HCT116 (cell line): ENCODE results near the gene FLNC. TPM values are rescaled to one million over a fixed set of nuclear protein-coding genes. Genes with fewer than 3 reads are reported as not detected.

Experiments
- ATAC-seq: fragments of 200-7000 bp; cut with Tn5 transposase; 2 replicates; pipeline ENCODE4 v1.9.1; 2020; ENCODE audit warnings: mild to moderate bottlenecking, moderate library complexity
- BruUV-seq: library from RNA; stranded (reverse); fragments of 400-500 nt; replicated peaks from 2 replicates; lab custom pipeline; 2021; lab: Mats Ljungman, UMichigan
- CTCF ChIA-PET: fragments of 300-600 bp; sonication (Branson Sonifier 250); formaldehyde crosslinking; loops from one replicate; lab custom pipeline; 2021; ENCODE audit warnings: antibody characterized with exemption; lab: Charles Lee
- POLR2A ChIA-PET: fragments of 300-600, 350-600 bp; sonication (Branson Sonifier 250); formaldehyde crosslinking; loops from one replicate; lab custom pipeline; 2021; ENCODE audit warnings: antibody characterized with exemption; lab: Charles Lee
- RAD21 ChIA-PET, 2 experiments: fragments of 300-600 bp; sonication (Branson Sonifier 250); formaldehyde crosslinking; loops; one replicate each; lab custom pipeline; 2023; ENCODE audit warnings: low total read pairs in 2 of 2; ENCODE audit not compliant: uncharacterized antibody in 2 of 2, unreplicated experiment in 2 of 2, low non-redundant PET in 1 of 2; lab: Charles Lee
- DNase-seq: peaks from one replicate; pipeline ENCODE4 v3.0.0-alpha.2; 2010; ENCODE audit warnings: low read depth, low spot score
- H2AFZ ChIP-seq: fragments of 200-600 bp; shearing (Covaris generic), sonication (generic); 2 replicates; pipeline ENCODE4 v1.6.1; 2017; ENCODE audit warnings: low read depth, mixed run types, mixed read lengths, antibody characterized with exemption, low read length; ENCODE audit not compliant: poor library complexity, severe bottlenecking
- H3K27ac ChIP-seq: 2 replicates; pipeline ENCODE4 v1.5.1; 2012; ENCODE audit warnings: low read depth, low read length
- H3K27me3 ChIP-seq: fragments of 200-600 bp; sonication (generic); 2 replicates; pipeline ENCODE4 v1.6.1; 2016; ENCODE audit warnings: mixed run types, low read length, mixed read lengths; ENCODE audit not compliant: insufficient read depth
- H3K36me3 ChIP-seq, 2 experiments: fragments of 200-500 bp in 1 of 2; fragments of 200-600 bp in 1 of 2; sonication (Bioruptor generic) in 1 of 2; sonication (generic) in 1 of 2; 2 replicates each; pipeline versions ENCODE4 v1.5.1 to v1.6.1; 2014 to 2016; ENCODE audit warnings: low read length in 2 of 2, inconsistent platforms in 1 of 2, mixed read lengths in 1 of 2, mixed run types in 1 of 2; ENCODE audit not compliant: insufficient read depth in 2 of 2, control insufficient read depth in 1 of 2
- H3K4me1 ChIP-seq, 2 experiments: fragments of 200-600 bp in 1 of 2; sonication (generic) in 1 of 2; 2 replicates each; pipeline versions ENCODE4 v1.5.1 to v1.6.1; 2012 to 2017; ENCODE audit warnings: low read length in 2 of 2, inconsistent platforms in 1 of 2, mild to moderate bottlenecking in 1 of 2, mixed read lengths in 1 of 2, mixed run types in 1 of 2, moderate library complexity in 1 of 2; ENCODE audit not compliant: insufficient read depth in 2 of 2, control insufficient read depth in 1 of 2
- H3K4me2 ChIP-seq: fragments of 200-600 bp; sonication (generic); 2 replicates; pipeline ENCODE4 v1.6.1; 2017; ENCODE audit warnings: mixed run types, low read length, mixed read lengths
- H3K4me3 ChIP-seq, 2 experiments: fragments of 200-600 bp in 1 of 2; sonication (generic) in 1 of 2; replicated peaks in 1 of 2; 2 replicates each; pipeline ENCODE4 v1.5.1; 2011 to 2016; ENCODE audit warnings: low read length in 2 of 2, control low read depth in 1 of 2, low read depth in 1 of 2, mild to moderate bottlenecking in 1 of 2, mixed read lengths in 1 of 2, mixed run types in 1 of 2
- H3K79me2 ChIP-seq: fragments of 200-600 bp; sonication (generic); 2 replicates; pipeline ENCODE4 v1.6.1; 2017; ENCODE audit warnings: mild to moderate bottlenecking, mixed run types, low read length, moderate library complexity, mixed read lengths; ENCODE audit not compliant: insufficient read depth
- H3K9ac ChIP-seq: fragments of 200-600 bp; sonication (generic); 2 replicates; pipeline ENCODE4 v1.6.1; 2016; ENCODE audit warnings: low read length, mixed read lengths
- H3K9me2 ChIP-seq: fragments of 200-600 bp; sonication (generic), shearing (Covaris generic); 2 replicates; pipeline ENCODE4 v1.6.1; 2017; ENCODE audit warnings: mixed run types, mild to moderate bottlenecking, moderate library complexity; ENCODE audit not compliant: insufficient read depth
- H3K9me3 ChIP-seq, 2 experiments: fragments of 200-500 bp in 1 of 2; fragments of 200-600 bp in 1 of 2; sonication (Bioruptor generic) in 1 of 2; sonication (generic) in 1 of 2; 2 replicates each; pipeline ENCODE4 v1.6.1; 2014 to 2017; ENCODE audit warnings: low read length in 2 of 2, mixed read lengths in 2 of 2, inconsistent platforms in 1 of 2, low read depth in 1 of 2, mild to moderate bottlenecking in 1 of 2, mixed run types in 1 of 2, moderate library complexity in 1 of 2; ENCODE audit not compliant: control insufficient read depth in 1 of 2, insufficient read depth in 1 of 2
- H4K20me1 ChIP-seq: fragments of 200-600 bp; sonication (generic), shearing (Covaris generic); 2 replicates; pipeline ENCODE4 v1.6.1; 2017; ENCODE audit warnings: mixed run types, mild to moderate bottlenecking, moderate library complexity; ENCODE audit not compliant: insufficient read depth
- CBX3 ChIP-seq: IDR thresholded peaks from 2 replicates; pipeline ENCODE4 v1.6.1; 2012; ENCODE audit warnings: low read depth
- CEBPB ChIP-seq: IDR thresholded peaks from 2 replicates; pipeline ENCODE4 v1.6.1; 2012; ENCODE audit warnings: low read depth
- CTCF ChIP-seq, 3 experiments: fragments of 200-600 bp in 1 of 3; sonication (generic) in 1 of 3; IDR thresholded peaks in 2 of 3; conservative IDR thresholded peaks in 1 of 3; 2 replicates each; pipeline ENCODE4 v1.5.1; 2012 to 2017; ENCODE audit warnings: low read depth in 2 of 3, low read length in 2 of 3, antibody characterized with exemption in 1 of 3, borderline replicate concordance in 1 of 3, control low read depth in 1 of 3, mild to moderate bottlenecking in 1 of 3, mixed read lengths in 1 of 3, mixed run types in 1 of 3, moderate library complexity in 1 of 3; ENCODE audit not compliant: insufficient read depth in 1 of 3
- EGR1 ChIP-seq: IDR thresholded peaks from 2 replicates; pipeline ENCODE4 v1.6.1; 2012; ENCODE audit warnings: low read depth
- ELF1 ChIP-seq: IDR thresholded peaks from 2 replicates; pipeline ENCODE4 v1.6.1; 2012; ENCODE audit warnings: low read depth, borderline replicate concordance
- EZH2 ChIP-seq: fragments of 200-600 bp; sonication (generic); IDR thresholded peaks from 2 replicates; pipeline ENCODE4 v1.6.1; 2017; ENCODE audit warnings: antibody characterized with exemption, mixed run types
- EZH2phosphoT487 ChIP-seq: fragments of 200-600 bp; IDR thresholded peaks from 2 replicates; pipeline ENCODE4 v1.6.1; 2018; ENCODE audit warnings: antibody characterized with exemption, borderline replicate concordance
- JUND ChIP-seq: IDR thresholded peaks from 2 replicates; pipeline ENCODE4 v1.6.1; 2012
- MAX ChIP-seq: IDR thresholded peaks from 2 replicates; pipeline ENCODE4 v1.6.1; 2012
- POLR2A ChIP-seq: IDR thresholded peaks from 2 replicates; pipeline ENCODE4 v1.7.0; 2011; ENCODE audit warnings: borderline replicate concordance; ENCODE audit not compliant: insufficient read depth, insufficient read length; ENCODE audit errors: extremely low read depth
- POLR2AphosphoS5 ChIP-seq: IDR thresholded peaks from 2 replicates; pipeline ENCODE4 v1.6.1; 2011; ENCODE audit warnings: mild to moderate bottlenecking, low read depth, low read length, moderate library complexity
- REST ChIP-seq: IDR thresholded peaks from 2 replicates; pipeline ENCODE4 v1.6.1; 2012; ENCODE audit warnings: low read depth
- SP1 ChIP-seq: IDR thresholded peaks from 2 replicates; pipeline ENCODE4 v1.6.1; 2012; ENCODE audit warnings: low read depth
- TCF7L2 ChIP-seq: IDR thresholded peaks from 2 replicates; pipeline ENCODE4 v1.7.0; 2011; ENCODE audit warnings: borderline replicate concordance, inconsistent platforms; ENCODE audit not compliant: insufficient read depth, insufficient read length; ENCODE audit errors: extremely low read depth
- YY1 ChIP-seq: IDR thresholded peaks from 2 replicates; pipeline ENCODE4 v1.6.1; 2011; ENCODE audit warnings: low read length, low read depth, moderate library complexity, mild to moderate bottlenecking; ENCODE audit not compliant: insufficient replicate concordance; ENCODE audit errors: extremely low read depth
- ZBTB33 ChIP-seq: IDR thresholded peaks from 2 replicates; pipeline ENCODE4 v1.6.1; 2011; ENCODE audit warnings: mild to moderate bottlenecking, low read length, moderate library complexity; ENCODE audit not compliant: insufficient replicate concordance; ENCODE audit errors: extremely low read depth
- ZFX ChIP-seq: fragments of 450-650 bp; IDR thresholded peaks from 2 replicates; pipeline ENCODE4 v1.6.1; 2017
- ZNF274 ChIP-seq: fragments of 200-500 bp; sonication (Bioruptor generic); IDR thresholded peaks from 2 replicates; pipeline ENCODE4 v1.6.1; 2014; ENCODE audit warnings: mild to moderate bottlenecking, low read depth, low read length, inconsistent platforms
- intact Hi-C: fragments of 100-400 bp; cut with micrococcal nuclease; formaldehyde crosslinking; loops from 2 replicates; pipeline ENCODE4 v1.10.0; 2022
- total RNA-seq: library from RNA; stranded (reverse); gene quantifications from one replicate; pipeline ENCODE4 v1.2.1, GENCODE V29; 2021; ENCODE audit not compliant: unreplicated experiment

FLNC gene
- total RNA-seq, 1 experiment from 2014 or later, result 42.8 TPM

- H3K36me3 ChIP-seq, result no peaks in the 10 kb centered on the region
- RAD21 ChIA-PET, result no interaction called here
- no peak overlapping the region for H3K4me3 ChIP-seq
- H3K79me2 ChIP-seq, result peaks cover 7% of the 10 kb centered on the region
- H3K27me3 ChIP-seq, result no peaks in the 10 kb centered on the region
- H3K4me1 ChIP-seq, result peaks cover under 1 to 7% of the 10 kb centered on the region in 2 experiments; a peak in 3 of 4 replicates
- BruUV-seq, result no TSS peak
- no peaks in the 10 kb centered on the region for H4K20me1 ChIP-seq
- H3K9ac ChIP-seq, result no peak overlapping the region
- no peak overlapping the region for H2AFZ ChIP-seq
- CTCF ChIA-PET, result interaction anchor here (3.2 kb wide), 1 partner anchor 25 kb away, joined by 9 read pairs; no protein-coding TSS in a partner anchor
- POLR2A ChIA-PET, result no interaction called here
- H3K27ac ChIP-seq, result no peak overlapping the region
- ATAC-seq (no peak), DNase-seq (no peak)
- H3K9me3 ChIP-seq, result no peaks in the 10 kb centered on the region
- TF ChIP-seq ZNF274 (no peak), ZBTB33 (no peak), CEBPB (no peak), EZH2 (no peak), REST (no peak), POLR2AphosphoS5 (no peak), TCF7L2 (no peak), YY1 (no peak), CTCF (IDR thresholded peaks at IDR 0.05 in 2 of 3, conservative IDR thresholded peaks at IDR 0.05 in 1 of 3; ENCODE audit: borderline replicate concordance in 1 of 3, insufficient read depth in 1 of 3, low read depth in 2 of 3, low read length in 2 of 3) (no peak), MAX (no peak), SP1 (no peak), JUND (no peak), EZH2phosphoT487 (no peak), CBX3 (no peak), POLR2A (no peak), ELF1 (no peak), ZFX (no peak), EGR1 (no peak)
- H3K4me2 ChIP-seq, result no peak overlapping the region
- intact Hi-C loops, result no loop called here
- H3K9me2 ChIP-seq, result no peaks in the 10 kb centered on the region
These were observed 28.4 kb downstream of the FLNC start for GRCh38 chr7:128858380-128859231.
